Colonic mucosa (tissue), 4 donors: ENCODE measurements around the gene VPS4A. TPM values are rescaled to one million over a fixed set of nuclear protein-coding genes. Genes with fewer than 3 reads are reported as not detected.
"Not testable (repeated sequence)": the region's sequence is repeated elsewhere in the genome, so short reads cannot be mapped to it uniquely, and the experiment has no call there.

ENCODE experiments used
- DNase-seq: peaks from one replicate; pipeline ENCODE4 v3.0.0-alpha.2; 2020
- H3K27ac ChIP-seq: fragments of 200-600 bp; one replicate; pipeline ENCODE4 v1.8.0; 2021
- H3K27me3 ChIP-seq: fragments of 200-600 bp; one replicate; pipeline ENCODE4 v1.8.0; 2021
- H3K36me3 ChIP-seq: fragments of 200-600 bp; one replicate; pipeline ENCODE4 v1.8.0; 2021
- H3K4me1 ChIP-seq: fragments of 200-600 bp; one replicate; pipeline ENCODE4 v1.8.0; 2021; ENCODE audit warnings: mild to moderate bottlenecking
- H3K4me3 ChIP-seq: fragments of 200-600 bp; one replicate; pipeline ENCODE4 v1.8.0; 2021
- H3K9ac ChIP-seq, 2 donors: one replicate each; pipeline ENCODE4 v1.7.0; 2013; ENCODE audit warnings: control low read depth in 2 of 2, low read depth in 2 of 2, low read length in 2 of 2
- H3K9me3 ChIP-seq: fragments of 200-600 bp; one replicate; pipeline ENCODE4 v1.8.0; 2021
- CTCF ChIP-seq: fragments of 200-600 bp; IDR thresholded peaks from one replicate; pipeline ENCODE4 v1.8.0; 2022; ENCODE audit warnings: antibody characterized with exemption, mild to moderate bottlenecking
- intact Hi-C: fragments of 100-400 bp; cut with DNase I; formaldehyde crosslinking; loops from one replicate; pipeline ENCODE4 v1.14.1; 2022
- total RNA-seq, 2 donors: library from RNA; stranded (reverse); fragmentation: NEBNext Ultra II Directional in 1 of 2; extraction: Animal tissue kit (Norgen Biotek cat#: 25700) in 1 of 2; gene quantifications; one replicate each; pipeline ENCODE4 v1.2.1, GENCODE V29; 2021
- donor health status: healthy.
- donor health status: DM: no; HTN: no; CAD: no.
- donor health status: DM: no; HTN: no; CAD: no.

VPS4A gene
- total RNA-seq, 2 donors from 2014 or later: 32.0 to 33.6 TPM

GRCh38 chr16:69285240-69285639 lies 25.9 kb upstream of the VPS4A start:
- Histone ChIP-seq H3K4me3 (no peak overlapping the region), H3K4me1 (no peaks in the 10 kb centered on the region), H3K9ac (no peak overlapping the region), H3K27me3 (no peaks in the 10 kb centered on the region), H3K27ac (no peak overlapping the region), H3K36me3 (no peaks in the 10 kb centered on the region), H3K9me3 (no peaks in the 10 kb centered on the region)
- TF ChIP-seq CTCF: no peak
- no peak for DNase-seq
- intact Hi-C loops: no loop called here

DNA sequence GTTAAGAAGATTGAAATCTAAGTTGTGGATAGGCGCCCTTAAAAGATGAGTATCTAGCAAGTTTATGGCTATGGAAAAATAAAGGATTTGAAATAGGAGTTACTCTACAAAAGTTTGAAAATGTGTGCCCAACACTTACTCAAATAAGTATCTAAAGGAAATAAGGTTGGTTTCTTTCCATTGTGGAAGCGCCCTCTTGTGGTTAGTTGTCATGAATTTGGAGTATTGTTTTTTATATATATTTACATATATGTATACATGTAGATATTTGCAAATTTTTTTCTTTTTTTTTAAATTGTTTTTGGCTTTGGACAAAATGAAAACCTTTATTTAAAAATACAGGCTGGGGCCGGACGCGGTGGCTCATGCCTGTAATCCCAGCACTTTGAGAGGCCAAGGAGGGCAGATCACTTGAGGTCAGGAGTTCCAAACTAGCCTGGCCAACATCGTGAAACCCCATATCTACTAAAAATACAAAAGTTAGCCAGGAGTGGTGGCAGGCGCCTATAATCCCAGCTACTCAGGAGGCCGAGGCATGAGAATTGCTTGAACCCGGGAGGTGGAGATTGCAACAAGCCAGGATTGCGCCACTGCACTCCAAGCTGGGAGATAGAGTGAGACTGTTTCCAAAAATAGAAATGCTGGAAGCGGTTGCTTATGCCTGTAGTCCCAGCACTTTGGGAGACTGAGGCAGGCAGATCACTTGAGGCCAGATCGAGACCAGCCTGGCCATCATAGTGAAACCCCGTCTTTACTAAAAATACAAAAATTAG lies 24.0 kb upstream of the VPS4A start:
- no peaks in the 10 kb centered on the region for H3K4me1 ChIP-seq
- H3K9me3 ChIP-seq: no peaks in the 10 kb centered on the region
- intact Hi-C loops: no loop called here
- no peak overlapping the region for H3K4me3 ChIP-seq
- no peak overlapping the region for H3K27ac ChIP-seq
- DNase-seq: peak; percentile 67
- H3K9ac ChIP-seq: no peak overlapping the region
- H3K36me3 ChIP-seq: no peaks in the 10 kb centered on the region
- peak; percentile 59 for TF ChIP-seq CTCF
- no peaks in the 10 kb centered on the region for H3K27me3 ChIP-seq

DNA sequence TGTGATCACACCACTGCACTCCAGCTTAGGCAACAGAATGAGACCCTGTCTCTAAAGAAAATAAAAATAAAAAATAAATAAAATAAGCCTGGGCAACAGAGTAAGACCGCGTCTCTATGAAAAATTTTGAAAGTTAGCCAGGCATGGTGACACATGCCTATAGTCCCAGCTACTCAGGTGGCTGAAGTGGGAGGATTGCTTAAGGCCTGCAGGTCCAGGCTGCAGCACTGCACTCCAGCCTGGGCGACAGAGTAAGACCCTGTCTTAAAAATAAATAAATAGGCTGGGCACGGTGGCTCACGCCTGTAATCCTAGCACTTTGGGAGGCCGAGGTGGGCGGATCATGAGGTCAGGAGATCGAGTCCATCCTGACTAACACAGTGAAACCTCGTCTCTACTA lies 19.5 kb upstream of the VPS4A start:
- intact Hi-C loops, H3K9ac ChIP-seq: not testable (repeated sequence)

DNA sequence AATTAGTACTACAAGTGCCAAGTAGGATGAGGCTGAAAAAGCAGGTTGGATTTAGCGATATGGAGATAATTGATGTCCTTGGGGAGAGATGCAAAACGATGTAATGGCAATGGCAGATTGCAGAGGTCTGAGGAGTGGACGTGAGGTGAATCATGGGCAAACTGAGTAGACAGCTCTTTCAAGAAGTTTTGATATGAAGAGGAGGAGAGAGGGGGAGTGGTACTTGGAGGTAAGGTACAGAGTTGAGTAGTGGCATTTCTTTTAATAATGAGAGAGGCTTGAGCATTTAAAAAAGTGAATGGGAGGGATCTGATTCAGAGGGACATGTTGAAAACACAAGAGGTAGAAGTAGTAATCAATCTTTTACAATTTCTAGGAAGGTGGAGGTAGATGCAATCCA lies 17.7 kb upstream of the VPS4A start:
- no peak overlapping the region for H3K27ac ChIP-seq
- TF ChIP-seq CTCF: no peak
- no peaks in the 10 kb centered on the region for H3K27me3 ChIP-seq
- no peaks in the 10 kb centered on the region for H3K4me1 ChIP-seq
- intact Hi-C loops: no loop called here
- no peak for DNase-seq
- no peaks in the 10 kb centered on the region for H3K36me3 ChIP-seq
- no peaks in the 10 kb centered on the region for H3K9me3 ChIP-seq
- H3K4me3 ChIP-seq: no peak overlapping the region
- no peak overlapping the region for H3K9ac ChIP-seq

More for the DNA sequence above, 19.5 kb upstream of the VPS4A start:
- H3K27me3 ChIP-seq, H3K9me3 ChIP-seq, H3K4me1 ChIP-seq, H3K27ac ChIP-seq, H3K4me3 ChIP-seq, H3K36me3 ChIP-seq, DNase-seq: not testable (repeated sequence)

GRCh38 chr16:69294051-69294450 lies 17.1 kb upstream of the VPS4A start:
- H3K9me3 ChIP-seq: no peaks in the 10 kb centered on the region
- no peak for TF ChIP-seq CTCF
- intact Hi-C loops: no loop called here
- DNase-seq: no peak
- H3K27ac ChIP-seq: no peak overlapping the region
- H3K36me3 ChIP-seq: no peaks in the 10 kb centered on the region
- no peak overlapping the region for H3K4me3 ChIP-seq
- H3K9ac ChIP-seq: no peak overlapping the region
- no peaks in the 10 kb centered on the region for H3K4me1 ChIP-seq
- H3K27me3 ChIP-seq: no peaks in the 10 kb centered on the region

- H3K27me3 ChIP-seq, H3K9ac ChIP-seq, H3K4me3 ChIP-seq, intact Hi-C loops, H3K27ac ChIP-seq, H3K9me3 ChIP-seq, H3K36me3 ChIP-seq, DNase-seq, H3K4me1 ChIP-seq: not testable (repeated sequence)
Measured at GRCh38 chr16:69296771-69297170, 14.4 kb upstream of the VPS4A start.
